ENCODE results near the gene PARN. TPM values are rescaled to one million over a fixed set of nuclear protein-coding genes. Genes with fewer than 3 reads are reported as not detected.
"Not testable (repeated sequence)": the region's sequence is repeated elsewhere in the genome, so short reads cannot be mapped to it uniquely, and the experiment has no call there.

Gene PARN
- total and polyA plus RNA-seq, 3 experiments from 2014 or later = 45.9 to 48.2 (median 46.0) TPM

- ChIA-PET CTCF (interaction anchor here (0.6 kb wide), 1 partner anchor 245 kb away, joined by 3 read pairs; no protein-coding TSS in a partner anchor), POLR2A (no interaction called here)
- Mint-ChIP-seq H3K9me3 (peaks cover 0 to 8% (median 2%) of the 10 kb centered on the region in 5 donors), H3K4me1 (peaks cover 3 to 4% (median 4%) of the 10 kb centered on the region in 3 donors), H3K27me3 (no peaks in the 10 kb centered on the region), H3K27ac (peak overlapping the region in 1 of 8 donors; percentile 52), H3K36me3 (peaks cover 22 to 77% (median 28%) of the 10 kb centered on the region in 3 donors), H3K4me3 (no peak overlapping the region)
- no peak for DNase-seq
- Histone ChIP-seq H3K4me3 (ENCODE audit: low read length) (no peak overlapping the region), H3K27me3 (ENCODE audit: insufficient read depth, low read length, poor library complexity, severe bottlenecking) (no peaks in the 10 kb centered on the region), H3K27ac (ENCODE audit: low read depth, low read length) (no peak overlapping the region), H3K4me1 (ENCODE audit: insufficient read depth, low read length) (no peaks in the 10 kb centered on the region), H3K36me3 (ENCODE audit: insufficient read depth, low read length) (peaks cover 4% of the 10 kb centered on the region), H3K9me3 (ENCODE audit: low read length) (no peaks in the 10 kb centered on the region)
These were observed 84.6 kb downstream of the PARN start for GRCh38 chr16:14545346-14545884.

GRCh38 chr16:14544846-14545245 is 85.2 kb downstream of the PARN start:
- H3K27ac ChIP-seq (ENCODE audit: low read depth, low read length); H3K4me1 ChIP-seq (ENCODE audit: insufficient read depth, low read length); DNase-seq; H3K9me3 Mint-ChIP-seq; H3K4me3 Mint-ChIP-seq; H3K4me3 ChIP-seq (ENCODE audit: low read length); H3K27me3 Mint-ChIP-seq; H3K36me3 ChIP-seq (ENCODE audit: insufficient read depth, low read length); H3K4me1 Mint-ChIP-seq; POLR2A ChIA-PET; H3K9me3 ChIP-seq (ENCODE audit: low read length); H3K27me3 ChIP-seq (ENCODE audit: insufficient read depth, low read length, poor library complexity, severe bottlenecking): not testable (repeated sequence)
- Mint-ChIP-seq H3K36me3 (peaks cover 22 to 72% (median 28%) of the 10 kb centered on the region in 3 donors), H3K27ac (peak overlapping the region in 1 of 8 donors; percentile 60)
- CTCF ChIA-PET = interaction anchor here (0.6 kb wide), 1 partner anchor 245 kb away, joined by 3 read pairs; no protein-coding TSS in a partner anchor

DNA sequence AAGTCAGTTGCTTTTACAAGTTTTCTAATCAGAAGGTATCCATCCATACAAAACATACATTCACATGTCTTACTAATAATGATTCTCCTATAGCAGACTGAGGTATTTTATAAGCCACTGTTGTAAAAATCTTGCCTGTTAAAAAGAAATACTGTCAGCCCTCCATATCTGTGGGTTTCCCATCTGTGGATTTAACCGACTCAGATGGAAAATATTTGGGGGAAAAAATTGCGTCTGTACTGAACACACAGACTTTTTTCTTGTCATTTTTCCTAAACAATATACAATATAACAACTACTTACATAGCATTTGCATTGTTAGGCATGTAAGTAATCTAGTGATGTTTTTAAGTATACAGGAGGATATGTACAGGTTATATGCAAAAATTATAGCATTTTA is 90.4 kb downstream of the PARN start:
- no peak for DNase-seq
- H3K27me3 Mint-ChIP-seq = no peaks in the 10 kb centered on the region
- ChIA-PET CTCF (no interaction called here), POLR2A (no interaction called here)
- Histone ChIP-seq H3K9me3 (ENCODE audit: low read length) (no peaks in the 10 kb centered on the region), H3K4me3 (ENCODE audit: low read length) (no peak overlapping the region), H3K36me3 (ENCODE audit: insufficient read depth, low read length) (peaks cover 4% of the 10 kb centered on the region), H3K4me1 (ENCODE audit: insufficient read depth, low read length) (no peaks in the 10 kb centered on the region), H3K27ac (ENCODE audit: low read depth, low read length) (no peak overlapping the region), H3K27me3 (ENCODE audit: insufficient read depth, low read length, poor library complexity, severe bottlenecking) (no peaks in the 10 kb centered on the region)
- peaks cover 0 to 8% (median 2%) of the 10 kb centered on the region in 5 donors for H3K9me3 Mint-ChIP-seq
- H3K27ac Mint-ChIP-seq = no peak overlapping the region
- H3K4me3 Mint-ChIP-seq = no peak overlapping the region
- peaks cover 22 to 52% (median 28%) of the 10 kb centered on the region in 3 donors for H3K36me3 Mint-ChIP-seq
- H3K4me1 Mint-ChIP-seq = peaks cover 8 to 18% (median 9%) of the 10 kb centered on the region in 3 donors

GRCh38 chr16:14539156-14539555 is 90.9 kb downstream of the PARN start:
- H3K27ac ChIP-seq (ENCODE audit: low read depth, low read length) = no peak overlapping the region
- ChIA-PET CTCF (no interaction called here), POLR2A (no interaction called here)
- Mint-ChIP-seq H3K27me3 (no peaks in the 10 kb centered on the region), H3K4me3 (no peak overlapping the region), H3K36me3 (peaks cover 21 to 50% (median 28%) of the 10 kb centered on the region in 3 donors), H3K4me1 (peaks cover 8 to 18% (median 9%) of the 10 kb centered on the region in 3 donors), H3K27ac (peak overlapping the region in 1 of 8 donors; percentile 30), H3K9me3 (peaks cover 0 to 8% (median 2%) of the 10 kb centered on the region in 5 donors)
- no peaks in the 10 kb centered on the region for H3K9me3 ChIP-seq (ENCODE audit: low read length)
- H3K4me1 ChIP-seq (ENCODE audit: insufficient read depth, low read length) = no peaks in the 10 kb centered on the region
- H3K36me3 ChIP-seq (ENCODE audit: insufficient read depth, low read length) = peaks cover 4% of the 10 kb centered on the region
- no peak overlapping the region for H3K4me3 ChIP-seq (ENCODE audit: low read length)
- H3K27me3 ChIP-seq (ENCODE audit: insufficient read depth, low read length, poor library complexity, severe bottlenecking) = no peaks in the 10 kb centered on the region
- DNase-seq = no peak

DNA sequence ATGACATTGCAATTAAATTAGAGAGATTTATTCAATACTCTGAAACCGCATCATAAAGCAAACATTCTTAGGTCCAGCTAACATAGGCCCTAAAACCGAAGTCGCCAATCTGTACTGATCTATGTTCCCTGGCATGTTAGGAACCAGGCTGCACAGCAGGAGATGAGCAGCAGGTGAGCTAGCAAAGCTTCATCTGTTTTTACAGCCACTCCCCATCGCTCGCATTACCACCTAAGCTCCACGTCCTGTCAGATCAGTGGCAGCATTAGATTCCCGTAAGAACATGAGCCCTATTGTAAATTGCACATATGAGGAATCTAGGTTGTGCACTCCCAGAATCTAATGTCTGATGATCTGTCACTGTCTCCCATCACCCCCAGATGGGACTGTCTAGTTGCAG is 91.5 kb downstream of the PARN start:
- Histone ChIP-seq H3K36me3 (ENCODE audit: insufficient read depth, low read length) (peaks cover 4% of the 10 kb centered on the region), H3K4me3 (ENCODE audit: low read length) (no peak overlapping the region), H3K4me1 (ENCODE audit: insufficient read depth, low read length) (no peaks in the 10 kb centered on the region), H3K9me3 (ENCODE audit: low read length) (no peaks in the 10 kb centered on the region), H3K27me3 (ENCODE audit: insufficient read depth, low read length, poor library complexity, severe bottlenecking) (no peaks in the 10 kb centered on the region), H3K27ac (ENCODE audit: low read depth, low read length) (no peak overlapping the region)
- H3K4me1 Mint-ChIP-seq = peaks cover 8 to 18% (median 9%) of the 10 kb centered on the region in 3 donors
- H3K4me3 Mint-ChIP-seq = no peak overlapping the region
- ChIA-PET POLR2A (no interaction called here), CTCF (no interaction called here)
- peaks cover 0 to 10% (median 2%) of the 10 kb centered on the region in 5 donors for H3K9me3 Mint-ChIP-seq
- DNase-seq = no peak
- H3K27me3 Mint-ChIP-seq = no peaks in the 10 kb centered on the region
- H3K36me3 Mint-ChIP-seq = peaks cover 22 to 49% (median 29%) of the 10 kb centered on the region in 3 donors
- H3K27ac Mint-ChIP-seq = no peak overlapping the region

- Histone ChIP-seq H3K4me1 (ENCODE audit: insufficient read depth, low read length) (peaks cover 4% of the 10 kb centered on the region), H3K36me3 (ENCODE audit: insufficient read depth, low read length) (no peaks in the 10 kb centered on the region), H3K9me3 (ENCODE audit: low read length) (no peaks in the 10 kb centered on the region), H3K27ac (ENCODE audit: low read depth, low read length) (no peak overlapping the region), H3K27me3 (ENCODE audit: insufficient read depth, low read length, poor library complexity, severe bottlenecking) (no peaks in the 10 kb centered on the region), H3K4me3 (ENCODE audit: low read length) (no peak overlapping the region)
- Mint-ChIP-seq H3K9me3 (peaks cover 0 to 2% (median 0%) of the 10 kb centered on the region in 5 donors), H3K27ac (peak overlapping the region in 1 of 8 donors; percentile 43), H3K27me3 (no peaks in the 10 kb centered on the region), H3K4me3 (no peak overlapping the region), H3K4me1 (peaks cover 0 to 2% (median 0%) of the 10 kb centered on the region in 3 donors), H3K36me3 (peaks cover 17 to 35% (median 17%) of the 10 kb centered on the region in 3 donors)
- POLR2A ChIA-PET = no interaction called here
- CTCF ChIA-PET = interaction anchor here (0.7 kb wide), 1 partner anchor 63 kb away, joined by 3 read pairs; no protein-coding TSS in a partner anchor
- no peak for DNase-seq
These were observed 98.4 kb downstream of the PARN start for GRCh38 chr16:14531613-14532012.

GRCh38 chr16:14531101-14531500 is 99.0 kb downstream of the PARN start:
- ChIA-PET CTCF (no interaction called here), POLR2A (no interaction called here)
- Histone ChIP-seq H3K27me3 (ENCODE audit: insufficient read depth, low read length, poor library complexity, severe bottlenecking) (no peaks in the 10 kb centered on the region), H3K9me3 (ENCODE audit: low read length) (no peaks in the 10 kb centered on the region), H3K4me1 (ENCODE audit: insufficient read depth, low read length) (peaks cover 4% of the 10 kb centered on the region), H3K36me3 (ENCODE audit: insufficient read depth, low read length) (no peaks in the 10 kb centered on the region), H3K27ac (ENCODE audit: low read depth, low read length) (no peak overlapping the region), H3K4me3 (ENCODE audit: low read length) (no peak overlapping the region)
- H3K4me1 Mint-ChIP-seq = peaks cover 0 to 2% (median 0%) of the 10 kb centered on the region in 3 donors
- no peaks in the 10 kb centered on the region for H3K27me3 Mint-ChIP-seq
- peaks cover 0 to 2% (median 0%) of the 10 kb centered on the region in 5 donors for H3K9me3 Mint-ChIP-seq
- H3K27ac Mint-ChIP-seq = peak overlapping the region in 1 of 8 donors; percentile 19
- peaks cover 17 to 35% (median 17%) of the 10 kb centered on the region in 3 donors for H3K36me3 Mint-ChIP-seq
- DNase-seq = no peak
- H3K4me3 Mint-ChIP-seq = no peak overlapping the region

- CTCF ChIA-PET = interaction anchor here (1.1 kb wide), 1 partner anchor 281 kb away, joined by 4 read pairs; no protein-coding TSS in a partner anchor
- H3K4me3 Mint-ChIP-seq = no peak overlapping the region
- POLR2A ChIA-PET = interaction anchor here (0.7 kb wide), 1 partner anchor 345 kb away, joined by 3 read pairs; no protein-coding TSS in a partner anchor
These were observed 100.0 kb downstream of the PARN start for GRCh38 chr16:14530046-14530445.

More at GRCh38 chr16:14530046-14530445, 100.0 kb downstream of the PARN start:
- Histone ChIP-seq H3K36me3 (ENCODE audit: insufficient read depth, low read length) (no peaks in the 10 kb centered on the region), H3K9me3 (ENCODE audit: low read length) (no peaks in the 10 kb centered on the region), H3K27ac (ENCODE audit: low read depth, low read length) (no peak overlapping the region), H3K27me3 (ENCODE audit: insufficient read depth, low read length, poor library complexity, severe bottlenecking) (no peaks in the 10 kb centered on the region), H3K4me1 (ENCODE audit: insufficient read depth, low read length) (peaks cover 4% of the 10 kb centered on the region), H3K4me3 (ENCODE audit: low read length) (no peak overlapping the region)
- DNase-seq = no peak
- Mint-ChIP-seq H3K9me3 (peaks cover 0 to 2% (median 0%) of the 10 kb centered on the region in 5 donors), H3K27ac (peak overlapping the region in 1 of 8 donors; percentile 24), H3K4me1 (peaks cover 0 to 2% (median 0%) of the 10 kb centered on the region in 3 donors), H3K27me3 (no peaks in the 10 kb centered on the region), H3K36me3 (peaks cover 17 to 37% (median 17%) of the 10 kb centered on the region in 3 donors)

Measured in CD8-positive, alpha-beta memory T cell (primary cell).